ENCODE data around the gene KLHDC9.
"Not testable (repeated sequence)": the region's sequence is repeated elsewhere in the genome, so short reads cannot be mapped to it uniquely, and the experiment has no call there.

The KLHDC9 gene

GRCh38 chr1:161111117-161111516 lies 13.0 kb downstream of the KLHDC9 start:
- H3K27me3 ChIP-seq (ENCODE audit: insufficient read depth, low read depth, severe bottlenecking), result no peaks in the 10 kb centered on the region
- H3K4me3 ChIP-seq (ENCODE audit: low read depth, low read length), result no peak overlapping the region
- H3K36me3 ChIP-seq, result peaks cover 41% of the 10 kb centered on the region
- TF ChIP-seq CTCF (IDR thresholded peaks at IDR 0.05; ENCODE audit: low read depth, low read length), result no peak
- no peaks in the 10 kb centered on the region for H3K9me3 ChIP-seq (ENCODE audit: severe bottlenecking)
- DNase-seq, result no peak
- H3K27ac ChIP-seq, result no peak overlapping the region

GRCh38 chr1:161111527-161111926 lies 13.4 kb downstream of the KLHDC9 start:
- H3K36me3 ChIP-seq, result peaks cover 41% of the 10 kb centered on the region
- no peak overlapping the region for H3K27ac ChIP-seq
- H3K9me3 ChIP-seq (ENCODE audit: severe bottlenecking), result no peaks in the 10 kb centered on the region
- no peak for TF ChIP-seq CTCF (IDR thresholded peaks at IDR 0.05; ENCODE audit: low read depth, low read length)
- H3K4me3 ChIP-seq (ENCODE audit: low read depth, low read length), result no peak overlapping the region
- H3K27me3 ChIP-seq (ENCODE audit: insufficient read depth, low read depth, severe bottlenecking), result no peaks in the 10 kb centered on the region
- DNase-seq, result no peak

- Histone ChIP-seq H3K4me3 (ENCODE audit: low read depth, low read length) (no peak overlapping the region), H3K27ac (no peak overlapping the region), H3K27me3 (ENCODE audit: insufficient read depth, low read depth, severe bottlenecking) (no peaks in the 10 kb centered on the region), H3K36me3 (peaks cover 40% of the 10 kb centered on the region), H3K9me3 (ENCODE audit: severe bottlenecking) (no peaks in the 10 kb centered on the region)
- no peak for TF ChIP-seq CTCF (IDR thresholded peaks at IDR 0.05; ENCODE audit: low read depth, low read length)
- no peak for DNase-seq
Measured at GRCh38 chr1:161113915-161114314, 15.8 kb downstream of the KLHDC9 start.

GRCh38 chr1:161114556-161114955 lies 16.4 kb downstream of the KLHDC9 start:
- Histone ChIP-seq H3K27me3 (ENCODE audit: insufficient read depth, low read depth, severe bottlenecking) (no peaks in the 10 kb centered on the region), H3K4me3 (ENCODE audit: low read depth, low read length) (no peak overlapping the region), H3K27ac (no peak overlapping the region), H3K36me3 (peaks cover 42% of the 10 kb centered on the region), H3K9me3 (ENCODE audit: severe bottlenecking) (no peaks in the 10 kb centered on the region)
- no peak for DNase-seq
- TF ChIP-seq CTCF (IDR thresholded peaks at IDR 0.05; ENCODE audit: low read depth, low read length), result no peak

GRCh38 chr1:161115132-161115711 lies 17.1 kb downstream of the KLHDC9 start:
- TF ChIP-seq CTCF (IDR thresholded peaks at IDR 0.05; ENCODE audit: low read depth, low read length), result no peak
- H3K27ac ChIP-seq, result no peak overlapping the region

GRCh38 chr1:161115961-161116360 lies 17.8 kb downstream of the KLHDC9 start:
- H3K4me3 ChIP-seq (ENCODE audit: low read depth, low read length); DNase-seq; H3K9me3 ChIP-seq (ENCODE audit: severe bottlenecking); H3K27me3 ChIP-seq (ENCODE audit: insufficient read depth, low read depth, severe bottlenecking); H3K27ac ChIP-seq: not testable (repeated sequence)
- H3K36me3 ChIP-seq, result peaks cover 49% of the 10 kb centered on the region

More at GRCh38 chr1:161115132-161115711, 17.1 kb downstream of the KLHDC9 start:
- Histone ChIP-seq H3K4me3 (ENCODE audit: low read depth, low read length) (no peak overlapping the region), H3K27me3 (ENCODE audit: insufficient read depth, low read depth, severe bottlenecking) (no peaks in the 10 kb centered on the region), H3K9me3 (ENCODE audit: severe bottlenecking) (no peaks in the 10 kb centered on the region), H3K36me3 (peaks cover 42% of the 10 kb centered on the region)
- DNase-seq, result no peak
